IPS-18a (cell line): ENCODE results near the gene DCTN4.

Experiments used
- H3K27ac ChIP-seq: one replicate; pipeline ENCODE4 v1.5.1; 2013; ENCODE audit warnings: low read length
- H3K27me3 ChIP-seq: one replicate; pipeline ENCODE4 v1.6.1; 2013; ENCODE audit warnings: mild to moderate bottlenecking, low read length; ENCODE audit not compliant: control insufficient read depth, insufficient read depth
- H3K36me3 ChIP-seq: one replicate; pipeline ENCODE4 v1.6.1; 2013; ENCODE audit warnings: low read depth, low read length; ENCODE audit not compliant: control insufficient read depth
- H3K4me1 ChIP-seq: one replicate; pipeline ENCODE4 v1.6.1; 2013; ENCODE audit warnings: low read depth, low read length; ENCODE audit not compliant: control insufficient read depth
- H3K4me3 ChIP-seq: one replicate; pipeline ENCODE4 v1.5.1; 2013; ENCODE audit warnings: low read length
- H3K9ac ChIP-seq: one replicate; pipeline ENCODE4 v1.6.1; 2013; ENCODE audit warnings: mild to moderate bottlenecking, low read length, moderate library complexity
- H3K9me3 ChIP-seq: one replicate; pipeline ENCODE4 v1.6.1; 2013; ENCODE audit warnings: low read depth, low read length; ENCODE audit not compliant: control insufficient read depth

DCTN4 gene

DNA sequence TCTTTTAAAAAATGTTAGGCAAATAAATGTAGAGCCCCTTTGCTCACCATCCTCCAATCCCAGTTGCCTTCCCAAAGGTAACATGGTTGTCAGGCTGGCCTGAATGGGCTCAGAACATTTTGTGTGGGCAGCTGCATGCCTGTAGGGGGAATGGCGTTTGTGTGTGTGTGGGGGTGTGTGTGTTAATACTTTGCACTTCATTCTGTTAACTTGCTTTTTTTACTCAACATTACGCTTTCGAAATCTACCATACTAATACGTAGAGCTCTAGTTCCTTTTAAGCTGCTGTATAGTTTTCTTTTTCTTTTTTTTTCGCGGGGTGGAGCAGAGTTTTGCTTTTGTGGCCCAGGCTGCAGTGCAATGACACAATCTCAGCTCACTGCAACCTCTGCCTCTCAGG, 83.7 kb downstream of the DCTN4 start:
- H3K9ac ChIP-seq: no peak overlapping the region
- no peaks in the 10 kb centered on the region for H3K9me3 ChIP-seq
- H3K36me3 ChIP-seq: peaks cover 3% of the 10 kb centered on the region
- no peak overlapping the region for H3K4me3 ChIP-seq
- H3K4me1 ChIP-seq: peaks cover 13% of the 10 kb centered on the region
- H3K27me3 ChIP-seq: peaks cover 13% of the 10 kb centered on the region
- no peak overlapping the region for H3K27ac ChIP-seq

- Histone ChIP-seq H3K27ac (no peak overlapping the region), H3K4me3 (no peak overlapping the region), H3K9me3 (no peaks in the 10 kb centered on the region), H3K36me3 (peaks cover 3% of the 10 kb centered on the region), H3K27me3 (peaks cover 13% of the 10 kb centered on the region), H3K4me1 (peaks cover 15% of the 10 kb centered on the region), H3K9ac (no peak overlapping the region)
These were observed 84.4 kb downstream of the DCTN4 start for GRCh38 chr5:150674341-150674821.

DNA sequence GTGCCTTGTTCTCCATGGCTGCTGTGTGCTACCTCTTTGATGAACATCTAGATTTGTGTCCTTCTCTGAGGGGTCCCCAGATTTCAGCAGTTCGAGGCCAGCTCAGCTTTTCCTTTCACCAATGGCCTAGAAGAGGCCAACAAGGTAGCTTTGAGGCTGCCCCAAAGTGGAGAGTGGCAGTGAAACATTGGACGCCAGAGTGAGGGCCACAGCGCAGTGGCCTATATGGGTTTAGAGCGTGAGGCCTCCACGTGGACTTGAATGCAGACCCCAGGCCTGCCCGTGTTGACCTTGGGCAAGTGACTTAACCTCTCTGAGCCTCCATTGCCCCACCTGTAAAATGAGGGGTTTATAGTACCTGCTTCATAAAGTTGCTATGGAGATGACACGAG, 85.9 kb downstream of the DCTN4 start:
- Histone ChIP-seq H3K27me3 (peaks cover 13% of the 10 kb centered on the region), H3K9ac (peak overlapping the region; percentile 95), H3K4me1 (peaks cover 15% of the 10 kb centered on the region), H3K27ac (no peak overlapping the region), H3K4me3 (peak overlapping the region; percentile 90), H3K36me3 (peaks cover 3% of the 10 kb centered on the region), H3K9me3 (no peaks in the 10 kb centered on the region)

- no peaks in the 10 kb centered on the region for H3K9me3 ChIP-seq
- peak overlapping the region; percentile 58 for H3K27ac ChIP-seq
- peaks cover 13% of the 10 kb centered on the region for H3K27me3 ChIP-seq
- H3K36me3 ChIP-seq: peaks cover 3% of the 10 kb centered on the region
- H3K4me1 ChIP-seq: peaks cover 15% of the 10 kb centered on the region
- peak overlapping the region; percentile 95 for H3K9ac ChIP-seq
- peak overlapping the region; percentile 90 for H3K4me3 ChIP-seq
These were observed 86.5 kb downstream of the DCTN4 start for GRCh38 chr5:150672237-150672883.

DNA sequence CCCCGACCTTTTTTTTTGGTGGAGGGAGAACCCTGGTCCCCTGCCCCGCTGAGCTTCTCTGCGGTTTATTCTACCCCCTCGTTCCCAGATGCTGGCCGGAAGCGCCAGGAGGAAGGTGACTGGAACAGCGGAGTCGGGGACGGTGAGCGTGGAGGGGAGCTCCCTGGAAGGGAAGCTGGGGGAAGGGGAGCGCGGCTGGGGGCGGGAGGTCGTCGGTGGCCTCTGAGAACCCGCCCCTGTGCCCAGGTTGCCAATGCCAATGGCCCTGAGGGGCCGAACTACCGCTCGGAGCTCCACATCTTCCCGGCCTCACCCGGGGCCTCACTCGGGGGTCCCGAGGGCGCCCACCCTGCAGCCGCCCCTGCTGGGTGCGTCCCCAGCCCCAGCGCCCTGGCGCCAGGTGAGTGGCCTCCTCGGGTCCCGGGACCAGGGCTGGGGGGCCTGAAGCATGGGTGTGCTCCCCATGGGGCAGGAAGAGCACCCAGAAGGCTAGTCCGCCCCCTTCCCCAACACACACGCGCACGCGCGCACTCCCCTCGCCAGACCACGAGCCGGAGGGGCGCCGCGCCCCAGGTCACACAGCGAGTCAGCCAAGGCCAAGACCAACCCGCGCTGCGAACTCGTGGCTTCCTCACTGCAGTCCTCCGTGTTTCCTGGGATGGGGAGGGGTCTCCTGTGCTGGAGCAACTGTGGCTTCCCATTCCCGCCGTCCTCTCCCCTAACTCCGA, 87.1 kb downstream of the DCTN4 start:
- H3K9ac ChIP-seq: peak overlapping the region; percentile 95
- H3K27me3 ChIP-seq: peaks cover 13% of the 10 kb centered on the region
- H3K4me1 ChIP-seq: peaks cover 15% of the 10 kb centered on the region
- H3K9me3 ChIP-seq: no peaks in the 10 kb centered on the region
- H3K36me3 ChIP-seq: peaks cover under 1% of the 10 kb centered on the region
- H3K4me3 ChIP-seq: peak overlapping the region; percentile 90
- H3K27ac ChIP-seq: peak overlapping the region; percentile 58

DNA sequence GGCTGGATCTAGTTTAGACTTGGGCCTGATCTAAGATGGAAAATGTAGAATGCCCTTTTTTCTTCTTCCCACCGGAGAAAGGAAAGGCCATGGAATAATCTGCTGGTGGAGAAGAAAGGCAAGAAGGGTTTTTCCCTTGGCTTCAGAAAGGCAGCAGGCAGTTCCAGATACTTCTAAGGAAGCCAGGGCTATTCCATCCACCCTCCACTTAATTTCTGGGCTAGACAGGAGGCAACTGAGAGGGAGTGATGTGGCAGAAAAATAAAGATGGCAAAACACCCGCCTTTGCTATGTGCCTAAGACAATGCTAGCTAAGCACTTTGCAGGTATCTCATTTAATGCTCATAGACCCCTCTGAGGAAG, 87.9 kb downstream of the DCTN4 start:
- H3K9ac ChIP-seq: peak overlapping the region; percentile 95
- no peaks in the 10 kb centered on the region for H3K9me3 ChIP-seq
- peak overlapping the region; percentile 62 for H3K27ac ChIP-seq
- peaks cover 13% of the 10 kb centered on the region for H3K27me3 ChIP-seq
- H3K4me3 ChIP-seq: peak overlapping the region; percentile 90
- H3K36me3 ChIP-seq: no peaks in the 10 kb centered on the region
- peaks cover 15% of the 10 kb centered on the region for H3K4me1 ChIP-seq

DNA sequence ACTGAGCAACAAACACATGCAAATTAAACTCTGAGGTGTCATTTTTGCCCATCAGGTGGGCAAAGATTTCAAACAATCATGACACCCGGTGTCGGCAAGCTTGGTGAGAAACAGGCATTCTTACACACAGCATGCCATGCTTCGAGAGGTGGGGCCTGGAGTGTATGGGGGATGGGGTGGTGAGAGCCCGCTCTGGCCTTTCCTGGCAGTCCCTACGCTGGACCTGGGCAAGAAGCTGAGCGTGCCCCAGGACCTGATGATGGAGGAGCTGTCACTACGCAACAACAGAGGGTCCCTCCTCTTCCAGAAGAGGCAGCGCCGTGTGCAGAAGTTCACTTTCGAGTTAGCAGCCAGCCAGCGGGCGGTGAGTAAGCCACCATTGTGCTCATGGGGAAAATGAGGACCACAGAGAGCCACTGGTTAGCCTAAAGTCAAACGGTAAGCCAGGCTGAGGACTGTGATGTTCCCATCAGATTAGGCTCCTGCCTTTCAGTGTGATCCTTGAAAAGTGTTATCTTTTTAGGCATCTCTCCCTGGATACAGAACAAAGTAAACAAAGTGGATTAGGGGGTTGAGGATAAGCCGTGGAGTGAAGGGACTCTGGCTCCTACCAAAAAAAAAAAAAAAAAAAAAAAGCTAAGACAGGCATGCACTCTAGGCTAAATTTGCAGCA, 88.4 kb downstream of the DCTN4 start:
- Histone ChIP-seq H3K27me3 (peaks cover 13% of the 10 kb centered on the region), H3K36me3 (no peaks in the 10 kb centered on the region), H3K9me3 (no peaks in the 10 kb centered on the region), H3K4me1 (peaks cover 15% of the 10 kb centered on the region), H3K4me3 (peak overlapping the region; percentile 90), H3K27ac (peak overlapping the region; percentile 62), H3K9ac (peak overlapping the region; percentile 95)

DNA sequence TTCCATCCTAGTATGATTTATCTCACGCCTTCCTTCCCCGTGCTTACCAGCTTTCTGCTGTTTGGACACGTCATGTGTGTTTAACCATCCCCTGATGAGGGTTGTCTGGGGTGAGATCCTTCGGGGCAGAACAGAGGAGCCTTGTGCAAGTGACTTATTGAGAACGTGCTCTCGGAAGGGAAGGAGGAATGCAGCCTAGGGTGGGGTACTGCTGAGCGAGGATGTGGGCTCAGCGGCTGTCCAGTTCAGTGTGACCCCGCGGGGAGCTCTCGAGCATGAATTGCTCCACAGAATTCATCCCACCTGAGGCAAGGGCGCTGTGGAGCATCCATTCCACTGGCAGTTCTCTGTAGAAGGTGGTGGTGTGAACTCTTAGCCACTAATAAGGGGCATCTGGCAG, 93.8 kb downstream of the DCTN4 start:
- Histone ChIP-seq H3K9me3 (no peaks in the 10 kb centered on the region), H3K9ac (no peak overlapping the region), H3K4me3 (no peak overlapping the region), H3K4me1 (peaks cover 2% of the 10 kb centered on the region), H3K27ac (no peak overlapping the region), H3K36me3 (no peaks in the 10 kb centered on the region), H3K27me3 (no peaks in the 10 kb centered on the region)

DNA sequence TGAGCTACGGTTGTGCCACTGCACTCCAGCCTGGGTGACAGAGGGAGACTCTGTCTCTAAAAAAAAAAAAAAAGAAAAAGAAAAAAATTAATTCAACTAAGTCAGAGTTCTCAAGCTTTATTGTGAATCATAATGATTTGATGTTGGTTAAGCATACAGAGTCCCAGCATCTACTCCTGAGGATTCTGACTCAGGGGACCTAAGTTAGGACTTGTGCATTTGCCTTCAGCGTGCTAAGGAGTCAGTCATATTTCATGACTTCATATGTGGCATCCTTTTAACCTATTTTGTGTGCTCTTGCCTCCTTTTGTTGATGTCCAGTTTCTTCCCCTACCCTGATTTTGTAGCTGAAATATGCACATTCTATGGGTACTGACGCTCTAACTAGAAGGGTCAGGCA, 94.9 kb downstream of the DCTN4 start:
- Histone ChIP-seq H3K4me1 (no peaks in the 10 kb centered on the region), H3K27me3 (no peaks in the 10 kb centered on the region), H3K9me3 (no peaks in the 10 kb centered on the region), H3K36me3 (no peaks in the 10 kb centered on the region), H3K27ac (no peak overlapping the region), H3K4me3 (no peak overlapping the region), H3K9ac (no peak overlapping the region)

- Histone ChIP-seq H3K27ac (no peak overlapping the region), H3K9me3 (no peaks in the 10 kb centered on the region), H3K36me3 (no peaks in the 10 kb centered on the region), H3K27me3 (no peaks in the 10 kb centered on the region), H3K4me1 (no peaks in the 10 kb centered on the region), H3K9ac (no peak overlapping the region), H3K4me3 (no peak overlapping the region)
These were observed 95.9 kb downstream of the DCTN4 start for GRCh38 chr5:150662731-150663516.
